Choroid plexus epithelial cell (primary cell): ENCODE results near the gene PMFBP1.
A peak's percentile ranks its signal among the peaks of the same experiment; 100 is the strongest.

Source experiments
- DNase-seq: peaks from one replicate; pipeline ENCODE4 v3.0.0-alpha.2; 2010; ENCODE audit warnings: low read depth
- H3K4me3 ChIP-seq: 2 replicates; pipeline ENCODE4 v1.5.1; 2011; ENCODE audit warnings: low read depth, mild to moderate bottlenecking, control low read depth, low read length, moderate library complexity
- TF ChIP-seq, protein P1 (sequence below): conservative IDR thresholded peaks from 2 replicates; pipeline ENCODE4 v1.5.1; 2011; ENCODE audit warnings: low read depth, mild to moderate bottlenecking, control low read depth, inconsistent platforms, low read length, moderate library complexity

The PMFBP1 gene, protein sequence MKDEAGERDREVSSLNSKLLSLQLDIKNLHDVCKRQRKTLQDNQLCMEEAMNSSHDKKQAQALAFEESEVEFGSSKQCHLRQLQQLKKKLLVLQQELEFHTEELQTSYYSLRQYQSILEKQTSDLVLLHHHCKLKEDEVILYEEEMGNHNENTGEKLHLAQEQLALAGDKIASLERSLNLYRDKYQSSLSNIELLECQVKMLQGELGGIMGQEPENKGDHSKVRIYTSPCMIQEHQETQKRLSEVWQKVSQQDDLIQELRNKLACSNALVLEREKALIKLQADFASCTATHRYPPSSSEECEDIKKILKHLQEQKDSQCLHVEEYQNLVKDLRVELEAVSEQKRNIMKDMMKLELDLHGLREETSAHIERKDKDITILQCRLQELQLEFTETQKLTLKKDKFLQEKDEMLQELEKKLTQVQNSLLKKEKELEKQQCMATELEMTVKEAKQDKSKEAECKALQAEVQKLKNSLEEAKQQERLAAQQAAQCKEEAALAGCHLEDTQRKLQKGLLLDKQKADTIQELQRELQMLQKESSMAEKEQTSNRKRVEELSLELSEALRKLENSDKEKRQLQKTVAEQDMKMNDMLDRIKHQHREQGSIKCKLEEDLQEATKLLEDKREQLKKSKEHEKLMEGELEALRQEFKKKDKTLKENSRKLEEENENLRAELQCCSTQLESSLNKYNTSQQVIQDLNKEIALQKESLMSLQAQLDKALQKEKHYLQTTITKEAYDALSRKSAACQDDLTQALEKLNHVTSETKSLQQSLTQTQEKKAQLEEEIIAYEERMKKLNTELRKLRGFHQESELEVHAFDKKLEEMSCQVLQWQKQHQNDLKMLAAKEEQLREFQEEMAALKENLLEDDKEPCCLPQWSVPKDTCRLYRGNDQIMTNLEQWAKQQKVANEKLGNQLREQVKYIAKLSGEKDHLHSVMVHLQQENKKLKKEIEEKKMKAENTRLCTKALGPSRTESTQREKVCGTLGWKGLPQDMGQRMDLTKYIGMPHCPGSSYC

DNA sequence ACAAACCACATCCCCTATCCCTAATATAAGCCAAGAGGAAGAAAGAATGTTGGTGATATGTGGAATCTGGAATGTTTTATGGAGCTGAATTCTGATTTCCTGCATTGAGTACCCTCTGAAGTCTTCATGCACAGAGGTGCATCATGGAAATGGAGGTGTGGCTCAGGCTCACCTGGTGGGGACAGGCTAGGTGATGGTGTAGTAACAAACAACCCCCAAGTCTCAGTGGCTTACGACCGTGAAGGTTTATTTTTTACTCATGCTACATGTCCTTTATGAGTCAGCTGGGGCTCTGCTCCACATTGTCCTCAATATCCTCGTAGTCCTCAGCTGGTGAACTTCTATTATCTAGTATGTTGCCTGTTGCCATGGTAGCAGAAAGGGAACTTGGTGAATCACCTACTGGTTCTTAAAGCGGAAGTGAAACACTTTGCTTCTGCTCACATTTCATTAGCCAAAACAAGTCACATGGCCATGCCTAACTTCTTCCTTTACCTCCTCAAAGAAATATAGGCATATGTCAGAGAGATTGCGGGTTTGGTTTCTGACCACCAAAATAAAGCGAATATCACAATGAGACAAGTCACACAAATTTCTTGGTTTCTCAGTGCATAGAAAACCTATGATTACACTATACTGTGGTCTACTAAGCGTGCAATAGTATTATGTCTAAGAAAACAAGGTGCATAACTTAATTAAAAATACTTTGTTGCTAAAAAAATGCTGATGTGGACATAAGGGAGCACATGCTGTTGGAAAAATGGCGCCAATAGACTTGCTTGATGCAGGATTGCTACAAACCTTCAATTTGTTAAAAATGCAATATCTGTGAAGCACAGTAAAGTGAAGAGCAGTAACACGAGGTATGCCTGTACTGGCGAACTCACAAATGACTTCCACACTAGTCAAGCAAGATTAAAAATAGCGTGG is at the start of gene PMFBP1:
Gene PMFBP1 (minus strand): TSS at position 51 of the 930 bp plus-strand sequence. CDS start 947 bp downstream, outside the sequence.
- H3K4me3 ChIP-seq, result no peak within 1 kb of the TSS
- peak; percentile 91 for DNase-seq
- TF ChIP-seq, protein P1, sequence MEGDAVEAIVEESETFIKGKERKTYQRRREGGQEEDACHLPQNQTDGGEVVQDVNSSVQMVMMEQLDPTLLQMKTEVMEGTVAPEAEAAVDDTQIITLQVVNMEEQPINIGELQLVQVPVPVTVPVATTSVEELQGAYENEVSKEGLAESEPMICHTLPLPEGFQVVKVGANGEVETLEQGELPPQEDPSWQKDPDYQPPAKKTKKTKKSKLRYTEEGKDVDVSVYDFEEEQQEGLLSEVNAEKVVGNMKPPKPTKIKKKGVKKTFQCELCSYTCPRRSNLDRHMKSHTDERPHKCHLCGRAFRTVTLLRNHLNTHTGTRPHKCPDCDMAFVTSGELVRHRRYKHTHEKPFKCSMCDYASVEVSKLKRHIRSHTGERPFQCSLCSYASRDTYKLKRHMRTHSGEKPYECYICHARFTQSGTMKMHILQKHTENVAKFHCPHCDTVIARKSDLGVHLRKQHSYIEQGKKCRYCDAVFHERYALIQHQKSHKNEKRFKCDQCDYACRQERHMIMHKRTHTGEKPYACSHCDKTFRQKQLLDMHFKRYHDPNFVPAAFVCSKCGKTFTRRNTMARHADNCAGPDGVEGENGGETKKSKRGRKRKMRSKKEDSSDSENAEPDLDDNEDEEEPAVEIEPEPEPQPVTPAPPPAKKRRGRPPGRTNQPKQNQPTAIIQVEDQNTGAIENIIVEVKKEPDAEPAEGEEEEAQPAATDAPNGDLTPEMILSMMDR, result no peak

DNA sequence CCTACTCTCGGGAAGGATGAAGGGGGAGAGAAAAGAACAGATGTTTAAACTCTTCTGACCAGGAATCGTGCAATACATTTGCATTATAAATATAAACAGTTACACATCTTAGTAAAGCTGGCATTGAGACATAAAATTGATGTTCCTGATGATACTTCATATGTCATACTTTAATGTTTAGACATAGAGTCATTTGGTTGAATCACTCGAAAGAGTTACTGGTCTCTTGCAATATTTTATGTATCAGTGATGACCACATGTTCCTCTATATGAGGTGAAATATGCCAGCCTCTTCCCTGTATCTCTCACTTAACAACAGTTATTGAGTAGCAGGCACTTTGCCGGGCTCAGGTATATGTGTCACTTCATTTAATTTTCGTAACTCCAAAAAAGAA is 49.7 kb upstream of the PMFBP1 start:
- TF ChIP-seq, protein P1, result no peak
- no peak for DNase-seq
- no peak overlapping the region for H3K4me3 ChIP-seq

DNA sequence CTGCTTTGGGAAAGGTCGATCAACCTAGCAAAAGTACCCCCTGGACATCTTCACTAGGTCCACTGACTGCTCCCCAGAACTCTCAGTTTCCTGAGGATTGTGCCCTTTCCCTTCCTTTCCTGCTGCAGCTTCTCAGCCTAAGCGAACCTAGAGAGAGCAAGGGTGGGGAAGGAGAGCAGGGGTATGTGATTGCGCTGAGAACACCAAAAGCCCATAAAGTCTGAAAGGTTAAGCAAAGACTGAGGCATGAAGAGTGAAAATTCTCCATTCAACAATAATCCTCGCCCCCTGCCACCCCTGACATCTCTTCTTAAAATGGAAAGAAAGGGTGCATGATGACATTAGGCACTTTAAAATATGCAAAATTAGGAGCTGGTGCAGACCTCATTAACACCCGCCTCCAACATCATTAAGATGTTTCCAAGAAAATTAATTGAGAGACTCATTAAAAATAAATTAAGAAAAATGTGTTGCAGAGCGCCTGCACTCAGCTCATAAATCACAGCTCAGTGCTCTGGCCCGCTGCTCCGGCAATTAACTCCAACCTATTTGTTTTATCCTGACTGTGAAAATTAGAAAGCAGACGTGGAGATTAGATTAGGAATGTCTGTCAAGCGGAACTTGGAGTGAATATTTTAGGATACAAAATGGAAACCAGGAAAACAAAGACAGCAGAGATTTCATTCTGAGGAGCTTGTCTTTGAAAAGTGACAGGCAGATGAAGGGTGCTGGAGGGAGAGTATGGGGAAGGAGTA is 49.1 kb upstream of the PMFBP1 start:
- no peak for DNase-seq
- H3K4me3 ChIP-seq, result no peak overlapping the region
- TF ChIP-seq, protein P1, result no peak

DNA sequence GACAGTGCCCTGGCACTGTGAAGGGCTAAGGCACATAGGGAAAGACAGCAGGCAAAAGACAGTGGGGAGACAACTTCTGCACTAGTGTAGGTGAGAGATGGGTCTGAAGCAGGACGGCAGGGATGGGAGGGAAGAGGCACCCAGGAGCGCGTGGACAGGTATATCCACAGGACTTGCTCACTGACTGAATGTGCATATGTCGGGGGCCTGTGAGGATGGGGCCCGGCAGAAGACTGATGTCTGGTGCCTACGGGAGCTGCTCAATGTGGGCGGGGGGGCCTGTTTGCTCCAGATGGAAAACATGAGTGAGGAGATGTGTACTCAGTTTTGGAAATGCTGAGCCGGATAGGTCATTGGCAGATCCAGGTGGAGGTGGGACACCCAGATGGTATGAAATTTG is 47.3 kb upstream of the PMFBP1 start:
- DNase-seq, result no peak
- TF ChIP-seq, protein P1, result no peak
- no peak overlapping the region for H3K4me3 ChIP-seq

DNA sequence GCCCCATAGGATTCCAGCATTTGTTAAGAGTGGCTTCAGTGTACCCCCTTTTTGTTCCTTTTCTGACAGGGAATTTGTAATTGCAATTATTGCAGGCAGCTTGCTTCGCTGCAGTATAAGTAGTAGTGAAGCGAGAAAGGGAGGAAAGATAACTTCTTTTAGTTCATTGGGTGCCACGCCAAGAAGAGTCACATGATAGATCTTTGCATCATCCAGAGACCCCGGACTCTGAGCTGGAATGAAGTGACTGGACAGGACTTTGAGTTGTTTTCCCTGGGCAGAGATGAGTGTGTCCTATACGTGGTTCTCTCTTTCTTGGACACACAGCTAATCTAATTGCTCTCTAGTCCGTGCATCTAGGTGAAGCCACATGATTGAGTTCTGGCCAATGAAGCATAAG is 44.8 kb upstream of the PMFBP1 start:
- H3K4me3 ChIP-seq, result no peak overlapping the region
- TF ChIP-seq, protein P1, result no peak
- DNase-seq, result no peak
